Transverse colon (tissue), 4 donors: Measurements from ENCODE around the gene MRPS22. TPM values are rescaled to one million over a fixed set of nuclear protein-coding genes. Genes with fewer than 3 reads are reported as not detected.

ENCODE experiments used
- DNase-seq: peaks from one replicate; pipeline ENCODE4 v3.0.0-alpha.2; 2019
- H3K27ac ChIP-seq, 4 donors: fragments of 200-600 bp; sonication (generic); 2 replicates each; pipeline ENCODE4 v1.5.1; 2016 to 2018; ENCODE audit warnings: inconsistent platforms in 4 of 4
- H3K27me3 ChIP-seq: fragments of 200-600 bp; sonication (generic); 2 replicates; pipeline ENCODE4 v1.5.1; 2017; ENCODE audit warnings: inconsistent platforms
- H3K36me3 ChIP-seq, 4 donors: fragments of 200-600 bp; sonication (generic); 2 replicates each; pipeline ENCODE4 v1.5.1; 2017 to 2019; ENCODE audit warnings: inconsistent platforms in 4 of 4
- H3K4me1 ChIP-seq, 4 donors: fragments of 200-600 bp; sonication (generic); 2 replicates each; pipeline ENCODE4 v1.5.1; 2017 to 2020; ENCODE audit warnings: inconsistent platforms in 4 of 4
- H3K4me3 ChIP-seq, 4 donors: fragments of 200-600 bp; sonication (generic); 1 replicate in 1 of 4; 2 replicates in 3 of 4; pipeline versions ENCODE4 v1.5.1 to v1.6.1; 2017 to 2019; ENCODE audit warnings: inconsistent platforms in 4 of 4
- H3K9me3 ChIP-seq, 2 donors: fragments of 200-600 bp; sonication (generic); 2 replicates each; pipeline ENCODE4 v1.5.1; 2017 to 2019; ENCODE audit warnings: inconsistent platforms in 2 of 2
- EP300 ChIP-seq: sonication (generic); formaldehyde crosslinking; IDR thresholded peaks from one replicate; pipeline ENCODE4 v1.6.1; 2017; ENCODE audit warnings: antibody characterized with exemption, low read depth
- POLR2A ChIP-seq: fragments of 450-650 bp; IDR thresholded peaks from one replicate; pipeline ENCODE4 v1.6.1; 2016; ENCODE audit warnings: antibody characterized with exemption, mild to moderate bottlenecking, moderate library complexity
- POLR2AphosphoS5 ChIP-seq, 3 donors: sonication (generic); formaldehyde crosslinking; IDR thresholded peaks; one replicate each; pipeline ENCODE4 v1.6.1; 2016; ENCODE audit warnings: antibody characterized with exemption in 3 of 3
- WGBS, 2 donors: methylation state at CpG; one replicate each; pipeline ENCODE4 v1.1.5; 2018; ENCODE audit warnings: low coverage in 1 of 2; 5-methylcytosine and 5-hydroxymethylcytosine counted together
- in situ Hi-C, 4 donors: fragments of 200-750 bp; cut with MboI; loops; one replicate each; pipeline versions ENCODE4 v1.15.0 to v1.15.1; 2017; ENCODE audit warnings: low sequenced_read_pairs in 3 of 4, low pct_ligation_motif_present in 1 of 4, low pct_unique_long_range_greater_than_20kb in 1 of 4
- intact Hi-C: fragments of 100-400 bp; cut with DNase I; formaldehyde crosslinking; loops from one replicate; pipeline ENCODE4 v1.15.1; 2023; ENCODE audit warnings: low total_unique reads
- total RNA-seq, 4 donors: library from RNA; depleted of rRNA; stranded (reverse); fragments of >200 nt; gene quantifications; one replicate each; pipeline ENCODE4 v1.1.0, GENCODE V29; 2016
- TF ChIP-seq, protein P1 (sequence below), 5 experiments: fragments of 200-600 bp in 3 of 5; fragments of 450-650 bp in 2 of 5; sonication (generic) in 3 of 5; IDR thresholded peaks; 1 replicate in 2 of 5; 2 replicates in 3 of 5; pipeline ENCODE4 v1.5.1; 2016 to 2017; ENCODE audit warnings: antibody characterized with exemption in 5 of 5, inconsistent platforms in 3 of 5, mild to moderate bottlenecking in 2 of 5, moderate library complexity in 1 of 5

The MRPS22 gene
- total RNA-seq = 10 to 100 TPM; 14.6 to 62.7 (median 51.6) TPM

DNA sequence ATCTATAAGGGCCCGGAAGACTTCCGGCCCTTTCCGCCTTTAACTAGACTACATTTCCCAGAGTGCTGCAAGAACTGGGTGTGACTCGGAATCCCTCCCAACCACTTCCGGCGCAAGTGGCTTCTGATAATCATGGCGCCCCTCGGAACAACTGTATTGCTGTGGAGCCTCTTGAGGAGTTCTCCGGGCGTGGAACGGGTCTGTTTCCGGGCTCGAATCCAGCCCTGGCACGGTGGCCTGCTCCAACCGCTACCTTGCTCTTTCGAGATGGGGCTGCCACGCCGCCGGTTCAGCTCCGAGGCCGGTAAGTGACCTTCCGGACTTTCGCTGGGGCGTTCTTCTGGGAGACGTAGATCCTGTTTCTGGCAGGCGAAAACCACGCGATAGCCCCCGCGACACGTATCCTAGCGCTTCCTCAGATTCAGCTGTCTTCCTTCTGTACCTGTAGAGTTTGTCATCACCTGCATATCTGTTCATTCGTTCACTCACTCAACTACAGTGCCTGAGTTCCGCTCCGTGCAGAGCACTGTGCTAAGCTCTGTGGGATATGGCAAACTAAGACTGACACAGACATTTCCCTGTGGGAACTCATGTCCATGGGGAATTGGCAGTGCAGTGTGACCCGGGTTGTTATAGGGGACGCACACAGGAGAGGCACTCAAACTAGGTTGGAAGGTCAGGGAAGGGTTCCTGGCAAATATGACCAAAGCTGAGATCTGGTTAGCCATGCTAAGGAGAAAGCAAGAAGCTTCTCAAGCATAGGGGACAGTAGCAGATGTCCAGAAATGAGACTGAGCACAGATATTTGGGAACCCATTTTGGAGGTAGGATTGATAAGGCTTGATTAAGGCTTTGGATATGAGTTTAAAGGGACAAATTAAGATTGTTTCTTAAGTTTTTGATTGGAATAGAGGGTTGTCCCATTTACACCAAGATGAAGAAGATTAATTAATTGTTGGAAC lies at the start of gene MRPS22:
Gene MRPS22, plus strand, starts transcription at position 126 of the 962 bp plus-strand sequence. Its CDS starts 7 bp downstream, at position 133.
- peaks cover 3% of the 10 kb centered on the region for H3K27me3 ChIP-seq
- peak within 1 kb of the TSS; percentile 64 to 74 (median 69) for H3K4me3 ChIP-seq
- no peak for TF ChIP-seq EP300
- TF ChIP-seq, protein P1, sequence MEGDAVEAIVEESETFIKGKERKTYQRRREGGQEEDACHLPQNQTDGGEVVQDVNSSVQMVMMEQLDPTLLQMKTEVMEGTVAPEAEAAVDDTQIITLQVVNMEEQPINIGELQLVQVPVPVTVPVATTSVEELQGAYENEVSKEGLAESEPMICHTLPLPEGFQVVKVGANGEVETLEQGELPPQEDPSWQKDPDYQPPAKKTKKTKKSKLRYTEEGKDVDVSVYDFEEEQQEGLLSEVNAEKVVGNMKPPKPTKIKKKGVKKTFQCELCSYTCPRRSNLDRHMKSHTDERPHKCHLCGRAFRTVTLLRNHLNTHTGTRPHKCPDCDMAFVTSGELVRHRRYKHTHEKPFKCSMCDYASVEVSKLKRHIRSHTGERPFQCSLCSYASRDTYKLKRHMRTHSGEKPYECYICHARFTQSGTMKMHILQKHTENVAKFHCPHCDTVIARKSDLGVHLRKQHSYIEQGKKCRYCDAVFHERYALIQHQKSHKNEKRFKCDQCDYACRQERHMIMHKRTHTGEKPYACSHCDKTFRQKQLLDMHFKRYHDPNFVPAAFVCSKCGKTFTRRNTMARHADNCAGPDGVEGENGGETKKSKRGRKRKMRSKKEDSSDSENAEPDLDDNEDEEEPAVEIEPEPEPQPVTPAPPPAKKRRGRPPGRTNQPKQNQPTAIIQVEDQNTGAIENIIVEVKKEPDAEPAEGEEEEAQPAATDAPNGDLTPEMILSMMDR (IDR thresholded peaks at IDR 0.05) = no peak
- peak; percentile 33 to 41 (median 37) for TF ChIP-seq POLR2AphosphoS5 (IDR thresholded peaks at IDR 0.05)
- peak; percentile 36 for TF ChIP-seq POLR2A
- H3K4me1 ChIP-seq = peaks cover 8 to 16% (median 12%) of the 10 kb centered on the region in 4 donors
- no peaks in the 10 kb centered on the region for H3K9me3 ChIP-seq
- 0% methylated on average over 3 to 34 of the region's 37 CpGs for WGBS, 2 donors
- peak within 1 kb of the TSS; percentile 81 to 88 (median 83) for H3K27ac ChIP-seq
- DNase-seq = peak; percentile 84
- in situ Hi-C loops = loop anchor here in 2 of 4 donors (25.0 kb wide), 1 partner anchor 407 kb away; the partner anchor contains the start of genes FOXL2 (in 2 of the 2) and FOXL2NB (in 2 of the 2)
- intact Hi-C loops = no loop called here
- H3K36me3 ChIP-seq = peaks cover 0 to 15% (median 4%) of the 10 kb centered on the region in 4 donors

DNA sequence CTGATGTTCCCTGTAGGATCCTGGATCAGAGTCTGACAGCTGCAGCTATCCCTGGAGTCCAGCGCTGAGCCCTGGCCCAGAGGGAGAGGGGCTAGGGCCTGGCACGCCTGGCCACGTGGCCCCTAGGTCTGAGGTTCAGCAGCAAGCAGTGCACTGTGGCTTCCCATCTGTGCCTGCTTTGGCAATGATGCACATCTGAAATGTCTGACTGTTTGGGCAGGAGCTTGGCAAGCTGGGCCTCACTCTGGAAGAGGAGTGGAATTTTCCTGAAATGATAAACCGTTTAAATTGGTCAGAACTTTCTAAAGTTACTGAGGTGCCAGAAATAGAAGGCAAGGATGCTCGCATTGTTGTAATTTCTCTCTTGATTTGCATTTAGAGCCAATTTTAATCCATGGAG lies 48.8 kb upstream of the MRPS22 start:
- in situ Hi-C loops = no loop called here
- H3K4me1 ChIP-seq = no peaks in the 10 kb centered on the region
- 79 to 84% methylated on average over 2 to 5 of the region's 5 CpGs for WGBS, 2 donors

DNA sequence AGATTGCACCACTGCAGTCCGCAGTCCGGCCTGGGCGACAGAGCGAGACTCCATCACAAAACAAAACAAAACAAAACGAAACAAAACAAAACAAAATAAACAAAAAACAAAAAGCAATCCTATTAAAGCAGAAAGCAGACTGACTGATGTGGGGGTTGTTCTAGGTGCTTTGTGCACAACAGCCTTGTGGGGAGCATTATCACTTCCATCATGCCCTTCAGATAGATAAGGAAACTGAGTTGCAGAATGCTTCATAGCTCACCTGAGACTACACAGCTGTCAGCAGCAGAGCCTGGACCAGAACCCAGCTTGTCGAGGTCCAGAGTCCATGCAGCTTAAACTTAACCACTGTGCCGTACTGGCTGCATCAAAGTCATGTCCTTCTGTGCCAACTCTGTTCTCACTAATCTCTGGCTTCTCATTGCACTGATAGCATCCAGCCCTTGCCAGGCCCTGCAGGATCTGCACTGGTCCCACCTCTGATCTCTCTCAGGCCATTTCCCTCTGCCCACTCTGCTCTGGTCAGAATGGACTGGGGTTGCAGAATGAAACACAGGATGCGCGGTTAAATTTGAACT lies 47.6 kb upstream of the MRPS22 start:
- in situ Hi-C loops (no loop called here), intact Hi-C loops (no loop called here)
- Histone ChIP-seq H3K9me3 (no peaks in the 10 kb centered on the region), H3K4me1 (no peaks in the 10 kb centered on the region), H3K27ac (no peak overlapping the region), H3K27me3 (peaks cover 6% of the 10 kb centered on the region), H3K4me3 (no peak overlapping the region), H3K36me3 (no peaks in the 10 kb centered on the region)
- no peak for DNase-seq
- TF ChIP-seq POLR2AphosphoS5 (IDR thresholded peaks at IDR 0.05) (no peak), POLR2A (no peak), EP300 (no peak)
- TF ChIP-seq, protein P1 (IDR thresholded peaks at IDR 0.05) = no peak
- WGBS, 2 donors = 81% methylated on average over 8 to 9 of the region's 9 CpGs

More for the DNA sequence above, 48.8 kb upstream of the MRPS22 start:
- Histone ChIP-seq H3K4me3 (no peak overlapping the region), H3K9me3 (no peaks in the 10 kb centered on the region), H3K27me3 (peaks cover 6% of the 10 kb centered on the region), H3K36me3 (no peaks in the 10 kb centered on the region), H3K27ac (no peak overlapping the region)
- TF ChIP-seq, protein P1 (IDR thresholded peaks at IDR 0.05) = no peak
- DNase-seq = no peak
- intact Hi-C loops = no loop called here

DNA sequence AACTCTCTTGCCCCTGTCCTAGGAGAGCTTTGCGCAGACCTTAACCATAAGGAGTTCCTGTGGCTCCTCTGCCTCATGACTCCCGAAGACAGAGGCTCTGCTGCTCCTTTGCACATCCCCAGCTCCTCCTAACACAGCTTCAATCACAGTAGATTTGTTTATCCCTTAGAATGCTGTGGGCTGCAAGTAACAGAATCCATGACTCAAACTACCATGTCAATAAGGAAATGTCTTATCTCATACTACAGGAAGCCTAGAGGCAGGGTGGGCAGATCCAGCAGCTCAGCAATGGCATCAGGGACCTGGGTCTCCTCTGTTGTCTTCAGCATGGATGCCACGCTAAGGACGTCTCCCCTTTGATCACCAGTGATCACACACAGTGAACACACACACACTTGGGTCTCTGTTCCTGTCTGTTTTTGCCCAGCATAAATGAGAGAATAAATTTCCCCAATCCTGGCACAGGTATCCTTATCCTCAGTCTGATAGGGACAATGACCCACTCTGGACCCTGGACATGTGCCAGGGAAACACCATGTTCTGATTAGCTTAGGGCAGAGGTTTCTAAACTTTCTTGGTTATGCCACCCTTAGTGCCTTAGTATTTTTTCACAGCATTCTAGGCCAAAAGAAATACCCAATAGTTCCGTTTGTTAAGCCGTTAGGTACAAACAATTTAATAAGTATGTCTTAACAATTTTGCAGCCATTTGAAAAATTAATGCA lies 46.1 kb upstream of the MRPS22 start:
- Histone ChIP-seq H3K27ac (no peak overlapping the region), H3K36me3 (no peaks in the 10 kb centered on the region), H3K4me3 (no peak overlapping the region), H3K27me3 (peaks cover under 1% of the 10 kb centered on the region), H3K9me3 (no peaks in the 10 kb centered on the region), H3K4me1 (no peaks in the 10 kb centered on the region)
- TF ChIP-seq, protein P1 (IDR thresholded peaks at IDR 0.05) = no peak
- TF ChIP-seq POLR2AphosphoS5 (IDR thresholded peaks at IDR 0.05) (no peak), EP300 (no peak), POLR2A (no peak)
- DNase-seq = no peak
- WGBS, 2 donors = 79 to 98% methylated on average over 4 to 6 of the region's 6 CpGs
- in situ Hi-C loops = no loop called here
- intact Hi-C loops = no loop called here
